Right ventricle myocardium inferior (tissue), 1 donor: Measurements from ENCODE around the gene CIAO2B. TPM values are rescaled to one million over a fixed set of nuclear protein-coding genes. Genes with fewer than 3 reads are reported as not detected.
A peak's percentile ranks its signal among the peaks of the same experiment; 100 is the strongest.

Experiments
- ATAC-seq: fragments of 200-7000 bp; cut with Tn5 transposase; one replicate; pipeline ENCODE4 v1.9.1; 2020; ENCODE audit warnings: mild to moderate bottlenecking, moderate library complexity
- DNase-seq: peaks from one replicate; pipeline ENCODE4 v3.0.0; 2021; ENCODE audit errors: missing footprints
- intact Hi-C: fragments of 100-400 bp; cut with DNase I; formaldehyde crosslinking; loops from one replicate; pipeline ENCODE4 v1.11.0; 2022
- total RNA-seq: library from RNA; stranded (reverse); fragmentation: NEBNext Ultra II Directional; extraction: Animal tissue kit (Norgen Biotek cat#: 25700); gene quantifications from one replicate; pipeline ENCODE4 v1.2.1, GENCODE V29; 2021
- donor health status: DM: no; HTN: yes; CAD: no; lungs with severe emphysema.

Gene CIAO2B
- total RNA-seq, 1 donor from 2014 or later: 127 TPM

DNA sequence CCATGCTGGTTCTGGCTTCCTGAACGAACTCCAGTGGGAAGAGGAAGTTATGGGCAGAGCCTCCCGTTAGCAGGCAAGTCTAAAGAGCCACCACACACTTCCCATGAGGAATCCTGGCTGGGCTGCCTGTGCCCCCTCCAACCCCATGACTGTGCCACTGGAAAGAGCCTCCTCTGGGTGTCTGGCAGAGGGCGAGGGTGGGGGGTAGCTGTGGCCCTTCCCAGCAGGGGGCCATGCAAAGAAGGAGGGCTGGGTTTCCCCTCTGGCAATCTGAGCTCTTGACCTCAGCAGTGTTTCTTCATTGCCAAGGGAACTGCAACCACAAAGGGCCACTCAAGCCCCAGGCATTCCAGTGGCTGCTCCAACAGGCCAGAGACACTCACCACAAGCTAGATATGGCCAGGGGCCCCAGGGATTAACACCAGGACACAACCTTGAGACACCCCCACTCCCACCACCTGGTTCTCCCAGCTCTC is 7.2 kb downstream of the CIAO2B start:
- intact Hi-C loops: no loop called here
- ATAC-seq: peak; percentile 47

DNA sequence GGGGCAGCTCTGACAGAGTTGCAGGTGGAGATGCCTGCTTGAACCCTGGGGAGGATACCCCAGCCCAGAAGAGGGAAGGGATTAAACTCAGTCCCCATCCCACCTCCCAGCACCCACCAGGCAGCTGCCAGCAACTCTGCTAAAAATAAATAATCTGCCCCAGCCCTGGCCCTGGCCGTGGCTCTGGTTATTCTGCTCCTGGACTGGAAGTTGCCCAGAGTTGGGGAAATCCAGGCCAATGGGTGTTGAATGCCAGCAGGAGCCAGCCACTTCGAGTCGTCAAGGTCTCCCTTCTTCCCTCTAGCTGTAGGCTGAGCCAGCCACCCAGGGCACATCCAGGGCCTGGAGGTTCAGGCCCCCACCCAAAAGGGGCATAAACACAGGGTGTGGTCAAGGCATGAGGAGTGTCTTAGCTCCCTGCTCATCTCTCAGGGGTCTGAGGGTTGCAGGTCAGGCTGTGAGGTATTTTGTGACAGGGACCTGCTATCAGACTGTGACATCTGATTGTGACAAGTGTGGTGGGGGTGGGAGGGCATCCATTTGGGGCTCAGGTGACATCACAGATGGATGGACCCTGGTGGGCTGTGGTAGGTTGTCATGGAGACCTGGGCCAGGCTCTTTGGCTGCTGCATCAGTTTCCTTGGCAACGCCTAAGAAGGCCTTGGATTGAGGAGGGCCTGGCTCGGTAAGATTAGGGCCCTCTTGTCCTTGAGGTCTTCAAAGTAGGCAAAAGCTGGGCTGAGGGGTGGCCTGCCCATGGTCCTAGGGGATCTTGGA is 7.8 kb downstream of the CIAO2B start:
- intact Hi-C loops: no loop called here
- ATAC-seq: peak; percentile 53
- peak; percentile 74 for DNase-seq

More for the DNA sequence above, 7.2 kb downstream of the CIAO2B start:
- peak; percentile 60 for DNase-seq

DNA sequence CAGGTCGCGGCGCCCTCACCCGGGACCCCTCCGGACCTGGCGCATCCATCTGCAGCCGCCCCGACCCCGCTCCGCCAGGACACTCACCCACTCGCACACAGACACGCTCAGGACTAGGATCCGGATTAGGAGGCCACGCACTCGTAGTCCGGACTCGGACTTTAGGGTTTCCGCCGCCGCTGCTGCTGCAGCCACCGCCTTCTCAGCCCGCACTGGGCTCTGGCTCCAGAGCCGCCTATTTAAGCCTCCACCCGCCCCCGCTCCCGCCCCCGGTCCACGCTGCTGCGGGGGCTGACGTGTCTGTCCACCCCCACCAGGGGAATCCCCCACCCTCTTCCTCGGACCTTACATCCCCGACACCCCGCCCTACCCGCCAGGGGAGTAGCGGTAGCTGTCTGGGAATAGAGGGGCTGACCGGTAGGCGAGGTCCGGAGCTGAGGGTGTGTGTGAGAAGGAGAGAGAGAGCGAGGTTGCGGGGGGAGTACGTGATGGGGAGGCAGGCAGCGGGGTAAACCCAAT is 8.8 kb downstream of the CIAO2B start, which contains the start of gene RRAD:
Gene RRAD (minus strand): TSS at position 214 of the 519 bp plus-strand sequence. CDS start 356 bp downstream, outside the sequence.
- peak; percentile 83 for DNase-seq
- intact Hi-C loops: no loop called here

DNA sequence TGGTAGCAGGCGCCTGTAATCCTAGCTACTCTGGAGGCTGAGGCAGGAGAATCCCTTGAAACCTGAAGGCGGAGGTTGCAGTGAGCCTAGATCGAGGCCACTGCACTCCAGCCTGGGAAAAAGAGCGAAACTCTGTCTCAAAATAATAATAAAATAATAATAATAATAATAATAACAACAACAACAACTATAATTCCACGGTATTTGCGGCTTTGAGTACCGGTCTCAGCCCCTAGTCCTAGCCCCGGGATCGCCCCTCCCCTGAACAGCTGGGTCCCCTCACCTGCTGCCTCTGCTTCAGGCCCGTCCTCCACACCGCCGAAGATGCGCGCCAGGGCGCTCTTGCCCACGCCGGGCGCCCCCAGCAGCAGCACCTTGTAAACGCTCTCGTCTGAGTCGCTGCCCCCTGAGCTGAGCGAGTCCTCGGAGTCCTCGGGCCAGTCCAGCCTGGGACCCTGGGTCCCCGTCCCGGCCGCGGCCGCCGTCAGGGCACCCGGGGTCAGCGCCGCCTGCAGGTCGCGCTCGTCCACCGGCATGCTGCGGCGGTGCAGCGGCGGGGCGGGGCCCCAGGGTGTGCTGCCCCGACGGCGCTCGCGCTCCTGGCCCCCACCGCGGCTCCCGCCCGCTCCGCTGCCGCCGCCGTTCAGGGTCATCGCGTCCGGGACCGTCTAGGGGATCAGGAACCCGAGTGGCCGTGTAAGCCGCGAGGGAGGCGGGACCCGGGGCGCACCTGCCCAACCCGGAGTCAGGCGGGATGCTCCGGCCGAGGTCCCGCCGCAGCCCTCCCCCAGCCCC is 9.5 kb downstream of the CIAO2B start:
- intact Hi-C loops: no loop called here
- peak; percentile 9 for ATAC-seq
- peak; percentile 76 for DNase-seq

More for the DNA sequence above, 8.8 kb downstream of the CIAO2B start, which contains the start of gene RRAD:
- ATAC-seq: peak; percentile 41

DNA sequence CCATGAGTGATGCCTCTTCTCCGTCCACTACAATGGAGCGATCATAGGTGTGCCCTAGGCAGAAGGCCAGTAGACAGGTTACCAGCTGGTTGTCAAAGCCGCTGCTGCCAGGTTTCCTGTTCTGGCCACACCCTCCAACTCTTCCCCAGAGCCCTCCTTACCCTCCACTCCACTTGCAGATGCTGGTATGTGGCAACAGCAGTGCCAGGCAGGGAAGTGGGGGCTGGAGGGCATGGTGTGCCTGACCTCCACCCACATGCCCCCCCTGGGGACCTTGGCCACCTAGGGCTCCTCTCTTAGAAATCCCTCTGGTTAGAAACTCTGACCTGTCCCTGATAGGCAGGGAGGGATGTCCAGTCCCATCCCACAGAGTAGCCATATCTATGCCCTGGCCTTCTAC is 10.3 kb downstream of the CIAO2B start:
- intact Hi-C loops: loop anchor here (1.0 kb wide), 1 partner anchor 21 kb away; no protein-coding TSS in a partner anchor
- ATAC-seq (no peak), DNase-seq (no peak)

DNA sequence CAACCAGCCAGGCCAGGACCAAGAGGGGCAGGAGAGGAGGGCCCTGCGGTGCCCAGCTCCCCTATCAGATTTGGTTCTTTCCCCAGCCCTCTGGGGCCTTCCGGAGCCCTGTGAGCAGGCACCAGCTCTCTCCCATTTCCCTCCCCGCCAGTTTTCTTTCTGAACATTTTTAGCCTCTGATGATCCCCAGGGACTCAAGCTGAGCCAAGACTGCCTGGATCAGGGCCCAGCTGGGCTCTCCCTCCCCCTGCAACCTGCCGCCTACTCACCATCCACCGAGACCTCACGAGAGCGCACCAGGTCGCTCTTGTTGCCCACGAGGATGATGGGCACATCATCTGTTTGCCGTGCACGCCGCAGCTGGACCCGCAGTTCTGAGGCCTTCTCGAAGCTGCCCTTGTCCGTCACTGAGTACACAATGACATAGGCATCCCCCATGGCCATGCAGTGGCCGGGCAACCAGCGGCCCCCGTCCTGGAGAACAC is 10.9 kb downstream of the CIAO2B start:
- ATAC-seq: peak; percentile 17
- DNase-seq: peak; percentile 63
- intact Hi-C loops: loop anchor here (1.0 kb wide), 1 partner anchor 20 kb away; no protein-coding TSS in a partner anchor

DNA sequence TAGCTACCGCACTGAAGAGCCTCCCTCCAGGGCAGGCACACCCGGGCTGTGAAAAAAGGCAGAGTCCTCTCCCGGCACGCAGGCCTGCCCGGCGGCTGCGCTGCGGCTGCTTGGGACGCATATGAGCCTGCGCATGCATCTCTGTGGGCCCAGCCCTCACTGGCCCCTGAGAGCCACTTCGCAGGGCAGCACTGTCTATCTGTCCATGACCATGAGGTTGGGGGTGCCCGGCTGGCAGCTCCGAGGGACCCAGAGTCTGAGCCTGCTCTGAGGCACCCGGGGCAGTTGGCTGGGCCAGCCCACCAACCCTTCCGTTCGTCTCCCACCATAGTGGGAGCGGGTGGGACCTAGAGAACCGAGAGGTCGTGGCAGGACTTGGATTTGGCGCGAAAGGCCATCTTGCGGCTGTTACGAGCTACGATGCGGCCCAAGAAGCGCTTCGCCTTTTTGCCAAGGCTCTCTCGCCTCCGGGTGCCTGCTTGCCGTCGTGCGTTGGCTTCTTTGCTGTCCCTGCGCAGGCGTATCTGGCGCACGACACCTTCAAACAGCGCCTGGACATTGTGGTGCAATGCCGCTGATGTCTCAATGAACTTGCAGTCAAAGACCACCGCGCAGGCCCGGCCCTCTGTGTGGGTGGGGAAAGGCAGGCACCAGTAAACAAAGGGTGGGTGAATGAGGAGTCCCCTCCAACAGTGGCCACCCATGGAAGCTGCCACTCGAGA is 12.3 kb downstream of the CIAO2B start:
- DNase-seq: peak; percentile 54
- ATAC-seq: no peak
- intact Hi-C loops: no loop called here

DNA sequence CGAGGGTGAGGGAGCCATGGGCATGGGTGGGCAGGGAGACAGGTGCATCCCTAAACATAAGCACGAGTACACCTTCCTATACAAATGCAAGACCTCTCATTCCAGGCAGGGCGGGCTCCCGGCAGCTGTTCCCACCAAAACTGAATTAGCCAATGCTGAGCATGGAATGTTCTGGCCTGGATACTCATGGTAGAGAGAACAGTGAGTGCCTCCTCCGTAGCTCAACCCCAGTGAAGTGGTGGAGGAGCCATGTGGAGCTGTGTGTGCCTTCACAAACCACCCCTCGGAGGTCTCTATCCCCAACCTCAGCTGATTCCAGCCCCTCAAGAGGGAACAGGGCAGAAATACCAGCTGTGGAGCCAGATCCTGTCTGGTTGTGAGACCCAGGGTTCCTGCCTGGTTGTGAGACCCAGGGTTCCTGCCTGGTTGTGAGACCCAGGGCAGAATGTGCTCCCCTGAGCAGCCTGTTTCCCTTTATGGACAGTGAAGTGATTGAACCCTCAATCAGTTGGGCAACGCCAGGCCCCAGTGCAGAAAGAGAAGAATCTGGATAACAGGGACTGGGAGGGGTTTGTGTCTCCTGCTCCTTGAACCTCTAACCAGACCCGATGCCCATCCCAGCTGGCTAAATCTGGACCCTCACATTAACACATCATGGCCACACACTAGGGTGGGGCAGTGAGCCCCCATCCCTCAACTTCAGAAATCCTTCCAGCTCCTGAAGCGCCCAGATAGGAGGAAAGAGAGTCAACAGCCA is 13.1 kb downstream of the CIAO2B start:
- peak; percentile 46 for DNase-seq
- intact Hi-C loops: no loop called here
- ATAC-seq: peak; percentile 35

DNA sequence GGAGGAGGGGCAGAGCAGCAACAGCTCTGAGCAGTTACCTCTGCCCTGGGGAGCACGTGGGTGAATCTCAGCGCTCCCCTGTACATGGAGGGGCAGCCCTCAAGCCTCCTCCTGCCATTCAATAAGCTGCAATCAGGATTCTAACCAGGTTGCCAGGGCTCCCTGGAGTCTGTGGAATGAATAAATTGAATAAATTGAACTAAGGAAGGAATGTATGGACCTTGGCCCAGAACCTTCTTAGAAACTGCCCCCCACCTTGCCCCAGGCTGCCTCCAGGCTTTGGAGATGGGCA is 14.0 kb downstream of the CIAO2B start:
- intact Hi-C loops: no loop called here
- DNase-seq: peak; percentile 63
- ATAC-seq: no peak

DNA sequence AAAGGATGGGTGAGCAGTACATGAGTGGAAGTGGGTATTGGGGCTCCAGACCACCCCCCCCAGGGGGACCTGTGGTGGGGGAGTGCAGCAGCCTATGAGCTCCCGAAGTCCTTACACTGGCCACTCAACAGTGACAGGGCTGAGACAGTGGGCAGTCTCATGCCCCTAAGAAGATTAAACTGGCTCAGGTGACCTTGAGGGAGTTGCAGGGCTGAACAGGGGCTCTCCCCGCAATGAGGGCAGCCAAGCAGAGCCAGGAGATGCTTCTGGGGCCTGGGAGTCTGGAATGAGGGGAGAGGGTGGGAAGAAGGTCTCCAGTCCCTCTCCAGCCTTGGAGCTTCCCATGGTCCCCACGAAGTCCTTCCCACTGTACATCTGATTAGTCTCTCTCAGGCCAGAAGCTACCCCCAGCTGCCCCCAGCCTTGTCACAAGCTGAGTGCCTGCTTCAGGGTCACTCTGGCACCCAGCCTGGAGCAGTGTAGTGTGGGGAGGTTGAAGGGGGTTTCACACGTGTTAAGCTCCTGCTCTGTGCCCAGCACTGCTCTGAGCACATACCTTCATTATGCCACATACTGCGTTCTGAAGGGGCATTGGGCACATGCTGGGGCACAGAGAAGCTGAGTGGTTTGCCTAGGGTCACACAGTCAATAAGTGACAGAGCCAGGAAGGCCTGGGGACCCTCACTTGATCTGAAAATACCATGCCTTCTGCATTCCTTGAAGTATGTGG is 14.5 kb downstream of the CIAO2B start:
- peak; percentile 64 for DNase-seq
- intact Hi-C loops: no loop called here
- no peak for ATAC-seq

DNA sequence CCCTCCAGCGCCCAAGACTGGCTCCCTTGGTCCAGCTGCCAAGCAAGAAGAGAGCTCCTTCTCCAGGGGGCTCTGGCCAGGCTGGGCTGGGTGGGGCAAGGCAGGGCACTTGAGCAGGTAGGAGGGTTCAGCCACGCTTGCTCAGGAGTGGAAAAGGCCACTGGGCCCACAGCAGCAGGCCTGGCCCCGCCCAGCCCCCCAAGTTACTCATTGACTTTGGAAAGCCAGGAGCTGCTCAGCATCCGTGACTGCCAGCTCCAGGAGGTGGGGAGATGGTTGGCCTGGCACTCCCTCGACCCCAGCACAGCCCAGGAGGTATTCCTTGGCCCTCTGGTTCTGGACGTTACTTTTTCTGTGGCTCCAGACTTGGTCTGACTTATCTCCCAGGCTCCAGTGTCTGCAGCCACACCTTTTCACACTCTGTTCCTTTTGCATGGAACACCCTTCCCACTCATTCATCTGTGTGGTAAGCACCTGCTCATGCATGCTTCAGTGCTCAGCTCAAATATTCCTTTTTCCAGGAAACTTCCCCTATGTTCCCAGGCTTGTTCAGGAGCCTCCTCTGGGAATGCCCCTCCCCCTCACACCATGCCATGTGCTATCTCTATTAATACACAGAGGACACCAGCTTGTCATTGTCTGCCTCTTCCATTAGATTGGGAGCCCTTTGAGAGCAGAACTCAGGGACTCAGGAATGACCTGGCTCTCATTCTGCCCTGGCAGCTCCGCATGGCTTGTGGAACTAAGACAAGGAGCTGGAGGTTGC is 15.2 kb downstream of the CIAO2B start, which contains the start of gene CDH16:
Gene CDH16 (minus strand): TSS at position 83 of the 766 bp plus-strand sequence. CDS start 820 bp downstream, outside the sequence.
- DNase-seq (peak; percentile 22), ATAC-seq (no peak)
- intact Hi-C loops: no loop called here

DNA sequence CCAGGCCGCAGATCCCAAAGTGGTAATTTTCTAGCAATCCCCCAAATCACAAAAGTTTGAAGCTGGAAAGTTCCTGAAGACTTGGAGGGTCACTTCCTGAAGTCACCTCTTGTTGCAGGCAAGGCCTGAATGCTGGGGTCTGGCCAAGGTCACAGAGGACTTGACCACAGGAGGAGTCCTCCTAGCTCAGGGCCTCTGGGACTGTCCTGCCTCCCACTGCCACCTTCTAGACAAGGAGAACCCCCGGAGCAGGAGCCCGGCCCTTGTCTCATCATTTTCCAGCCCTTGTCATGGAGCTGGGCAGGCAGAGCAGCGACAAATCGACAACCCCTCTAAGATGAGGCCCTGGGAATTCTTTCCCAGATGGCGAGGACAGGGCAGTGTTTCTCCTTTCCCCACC is 15.8 kb downstream of the CIAO2B start:
- peak; percentile 53 for DNase-seq
- intact Hi-C loops: no loop called here
- ATAC-seq: no peak

DNA sequence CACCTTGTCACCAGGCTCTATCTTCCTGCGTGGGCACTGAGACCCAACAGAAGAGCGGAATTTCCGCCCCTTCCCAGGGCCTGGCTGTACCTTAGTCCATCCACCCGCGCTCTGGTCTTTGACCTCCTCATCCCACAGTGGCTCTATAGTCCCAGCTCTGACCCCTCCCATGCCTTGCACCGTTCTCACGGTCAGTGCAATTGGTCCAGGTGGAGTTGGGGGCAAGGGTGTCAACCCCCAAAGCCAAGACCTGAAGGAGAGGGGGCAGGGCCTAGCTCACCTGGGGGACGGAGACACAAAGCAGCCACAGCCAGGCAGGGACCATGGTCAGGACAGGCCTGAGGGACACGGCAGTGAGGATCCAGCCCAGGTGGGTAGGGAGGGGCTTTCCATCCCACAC is 16.5 kb downstream of the CIAO2B start:
- ATAC-seq (no peak), DNase-seq (peak; percentile 28)
- intact Hi-C loops: no loop called here

DNA sequence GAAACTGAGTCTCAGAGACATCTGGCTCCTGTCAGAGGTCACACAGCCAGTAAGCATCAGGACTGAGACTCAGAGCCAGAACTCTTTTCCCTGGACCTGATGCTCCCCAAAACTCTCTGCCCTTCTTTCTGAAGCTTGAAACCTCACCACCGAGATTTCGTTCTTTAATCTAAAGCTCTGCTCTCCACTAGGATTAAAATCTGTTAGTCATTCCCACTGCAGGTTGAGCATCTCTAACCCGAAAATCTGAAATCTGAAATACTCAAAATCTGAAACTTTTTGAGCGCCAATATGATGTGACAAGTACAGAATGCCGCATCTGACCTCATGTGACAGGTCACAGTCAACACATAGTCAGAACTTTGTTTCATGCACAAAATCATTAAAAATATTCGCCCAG is 17.7 kb downstream of the CIAO2B start:
- intact Hi-C loops: no loop called here
- DNase-seq (no peak), ATAC-seq (no peak)

DNA sequence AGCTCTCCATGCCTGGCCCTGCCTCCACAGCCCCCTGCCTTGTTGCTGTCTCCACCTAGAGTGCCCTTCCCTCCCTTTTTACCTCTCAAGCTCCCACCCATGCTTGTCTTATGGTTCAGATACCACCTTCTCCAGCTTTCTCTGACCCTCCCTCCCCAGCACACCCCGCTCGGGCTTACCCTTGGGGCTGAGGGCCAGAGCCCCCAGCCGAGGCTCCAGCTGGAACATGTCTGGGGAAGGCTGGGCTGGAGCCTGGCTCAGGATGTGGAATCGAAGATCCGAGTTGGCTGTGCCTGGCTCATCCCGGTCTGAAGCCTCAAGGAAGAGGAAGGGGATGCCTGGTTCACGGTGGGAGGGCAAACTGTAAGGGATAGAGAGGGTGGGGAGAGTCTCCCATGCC is 19.2 kb downstream of the CIAO2B start:
- DNase-seq (peak; percentile 64), ATAC-seq (no peak)
- intact Hi-C loops: no loop called here

DNA sequence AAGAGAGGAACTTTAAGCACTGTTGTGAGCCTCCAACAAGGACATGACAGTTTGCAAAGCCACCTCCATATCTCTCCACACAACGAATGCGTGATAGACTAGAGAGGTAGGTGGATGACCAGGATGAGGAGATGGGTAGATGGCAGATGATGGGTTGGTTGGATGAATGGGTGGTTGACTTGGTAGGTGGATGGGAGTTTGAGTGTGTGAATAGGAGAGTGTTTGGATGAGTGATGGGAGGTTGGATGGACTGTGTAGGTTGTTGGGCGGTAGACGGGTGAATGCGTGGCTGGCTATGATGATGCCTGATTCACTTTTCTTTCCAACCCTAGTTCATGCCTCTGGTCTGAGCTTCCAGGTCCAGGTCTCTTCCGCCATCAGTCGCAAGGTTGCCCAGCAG is 19.7 kb downstream of the CIAO2B start:
- intact Hi-C loops: no loop called here
- no peak for ATAC-seq
- no peak for DNase-seq

DNA sequence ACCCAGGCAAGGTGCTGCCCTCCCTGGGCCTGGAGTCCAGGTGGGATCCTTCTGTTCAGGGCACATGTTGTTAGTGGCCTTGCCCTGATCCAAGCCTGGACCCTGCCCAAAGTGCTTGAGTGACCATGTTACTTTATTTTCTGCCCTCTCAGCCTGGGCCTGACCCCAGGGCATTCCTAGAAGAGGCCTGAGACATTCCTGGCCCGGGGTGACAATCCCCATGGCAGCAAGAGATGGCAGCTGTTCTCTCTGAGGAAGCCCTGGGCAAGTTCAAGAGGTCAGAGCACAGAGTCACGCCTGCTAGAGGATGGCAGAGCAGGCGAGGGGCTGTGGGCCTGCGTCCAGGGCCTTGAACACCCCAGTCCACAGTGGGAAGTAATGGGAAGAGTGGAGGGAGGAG is 20.5 kb downstream of the CIAO2B start:
- DNase-seq: peak; percentile 61
- no peak for ATAC-seq
- intact Hi-C loops: no loop called here
